NCI-H82 treated with DMSO at 0.1 percent for 48 hours (cell line): Measurements from ENCODE around the gene GAP43.
A peak's percentile ranks its signal among the peaks of the same experiment; 100 is the strongest.

Experiments
- DNase-seq: peaks from one replicate; lab custom pipeline; 2025; ENCODE audit not compliant: unreplicated experiment; lab: John Stamatoyannopoulos, UW

GAP43 gene

DNA sequence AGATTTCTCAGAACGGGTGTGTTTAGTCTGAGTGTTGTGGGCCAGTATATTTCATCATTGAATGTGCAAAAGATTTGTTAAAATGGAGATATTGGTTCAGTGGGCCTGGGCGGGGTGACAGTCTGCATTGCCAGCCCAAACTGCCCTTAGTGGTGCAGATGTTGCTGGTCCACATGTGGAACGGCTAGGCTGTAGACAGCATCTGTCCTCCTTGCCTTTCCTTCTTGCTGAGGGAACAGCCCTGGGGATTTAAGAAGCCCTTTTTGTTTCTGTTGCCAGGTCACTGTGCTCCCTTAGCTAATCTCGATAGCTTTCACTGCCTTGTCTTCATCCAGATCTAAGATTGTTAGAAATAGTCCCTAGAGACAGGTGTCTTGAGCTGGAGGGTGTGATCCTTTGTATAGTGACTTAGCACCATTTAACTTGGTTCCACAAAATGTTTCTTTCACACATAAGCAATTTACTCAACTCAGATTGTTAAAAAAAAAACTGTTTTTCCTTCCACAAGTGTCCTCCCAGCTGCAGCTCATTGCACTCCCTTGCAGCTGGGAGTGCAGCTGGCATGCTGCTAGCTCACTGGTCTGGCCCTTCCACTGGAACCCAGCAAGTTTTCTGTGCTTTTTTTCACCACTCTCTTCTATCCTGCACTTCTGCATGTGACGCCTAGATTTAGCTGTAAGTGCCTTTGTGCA lies 37.5 kb downstream of the GAP43 start:
- DNase-seq = peak; percentile 49

DNA sequence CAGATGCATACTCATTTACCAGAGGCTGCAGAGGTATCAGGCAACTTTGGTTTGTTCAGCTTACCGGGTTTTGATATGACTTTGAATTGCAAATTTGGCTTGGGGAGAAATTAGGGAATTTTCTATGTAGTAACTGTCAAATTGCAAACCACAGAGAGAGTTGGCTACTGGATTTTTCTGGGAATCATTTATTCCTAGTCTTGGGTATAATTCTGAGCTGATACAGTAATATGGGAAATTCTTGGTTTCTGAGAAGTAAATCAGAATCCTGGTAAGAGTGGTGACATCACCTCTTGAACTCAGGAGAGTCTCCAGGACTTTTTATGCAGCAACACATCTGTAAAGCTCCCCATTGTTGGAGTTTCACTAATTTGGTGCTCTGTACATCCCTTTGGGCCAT lies 39.0 kb downstream of the GAP43 start:
- DNase-seq = no peak

DNA sequence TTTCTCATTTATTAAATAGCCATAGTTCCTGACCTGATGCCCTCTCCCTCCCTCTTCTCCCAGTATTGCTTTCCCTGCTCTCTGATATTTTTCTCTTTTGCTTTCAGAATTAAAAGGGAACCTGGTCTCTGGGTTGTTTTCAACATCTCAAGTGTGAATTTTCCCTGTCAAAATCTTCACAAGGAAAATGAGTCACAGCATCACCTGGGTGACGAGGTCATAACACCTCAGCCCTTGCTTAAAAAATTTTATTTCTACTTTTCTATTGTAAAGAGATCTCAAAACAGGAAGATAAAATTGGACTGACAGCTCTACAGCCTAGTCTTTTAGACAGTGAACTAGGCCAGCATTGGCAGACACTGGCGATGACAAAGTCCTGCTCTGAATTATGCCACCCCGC lies 40.1 kb downstream of the GAP43 start:
- DNase-seq = no peak

DNA sequence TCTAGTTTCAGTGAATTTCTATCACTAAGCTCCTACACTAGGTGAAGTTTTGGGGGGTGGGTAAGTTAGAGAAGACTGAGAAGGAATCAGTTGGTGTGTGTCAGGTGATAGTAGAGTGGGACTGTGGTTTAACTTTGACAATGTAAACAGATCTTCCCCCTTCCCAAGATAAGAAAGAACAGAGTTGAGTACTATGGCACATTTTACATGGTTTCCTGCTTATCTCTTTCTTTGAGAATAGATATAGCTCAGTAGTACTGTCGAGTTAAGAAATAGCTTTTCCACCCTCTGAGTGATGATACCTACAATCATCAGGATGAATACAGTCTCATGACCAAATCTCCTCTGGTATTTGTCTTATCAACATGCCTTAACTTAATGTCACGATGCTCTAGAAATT lies 42.8 kb downstream of the GAP43 start:
- no peak for DNase-seq

DNA sequence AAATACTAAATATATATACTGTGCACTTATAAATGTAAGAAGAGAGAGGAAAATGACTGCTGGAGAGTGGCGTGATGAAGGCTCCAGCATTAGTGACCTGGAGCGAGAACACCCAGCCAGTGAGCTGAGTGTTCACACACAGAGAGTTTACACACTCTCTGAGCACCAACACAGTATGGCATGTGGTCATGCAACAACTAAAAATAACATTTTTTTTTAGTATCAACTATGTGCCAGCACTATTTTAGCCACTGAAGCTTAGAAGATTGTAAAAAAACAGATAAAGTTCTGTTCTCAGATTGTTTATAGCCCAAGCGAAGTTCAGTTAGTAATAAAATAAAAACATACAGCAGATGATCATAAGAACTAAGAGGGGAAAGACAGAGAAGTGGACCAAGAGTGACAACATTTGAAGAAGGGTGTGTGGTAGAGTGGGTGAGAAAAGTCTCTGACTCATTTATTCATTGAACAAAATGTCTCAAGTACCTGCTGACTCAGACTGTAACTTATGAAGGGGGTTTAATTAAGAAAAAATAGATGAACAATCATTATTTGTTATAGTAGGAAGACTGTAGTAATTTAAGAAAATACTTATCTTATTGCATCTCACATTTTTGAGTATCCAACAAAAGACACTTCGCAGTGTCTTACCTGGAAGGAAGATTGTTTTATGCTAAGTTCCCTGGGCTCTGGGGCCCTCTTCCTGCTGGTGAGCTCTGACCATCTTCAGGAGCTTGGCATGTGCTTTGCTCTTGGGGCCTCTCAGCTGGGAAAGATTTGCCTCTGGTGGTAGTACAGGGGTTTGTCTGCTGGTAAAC lies 43.8 kb downstream of the GAP43 start:
- DNase-seq = no peak

DNA sequence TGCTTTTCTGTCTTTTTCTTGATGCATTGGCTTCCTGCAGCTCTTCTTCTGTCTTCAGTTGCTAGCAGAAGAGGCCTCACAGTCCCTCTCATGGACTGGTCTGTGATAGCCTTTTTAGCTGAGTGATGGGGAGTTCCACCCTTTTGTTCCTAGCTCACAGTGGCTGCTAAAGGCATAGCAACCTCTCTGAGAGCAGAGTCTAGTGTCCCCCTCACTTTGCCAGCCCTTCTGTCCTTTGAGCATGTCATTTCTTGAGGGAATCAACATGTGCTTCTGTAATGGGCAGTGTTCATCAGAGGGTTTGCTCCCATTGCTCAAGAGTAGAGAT lies 44.4 kb downstream of the GAP43 start:
- no peak for DNase-seq

DNA sequence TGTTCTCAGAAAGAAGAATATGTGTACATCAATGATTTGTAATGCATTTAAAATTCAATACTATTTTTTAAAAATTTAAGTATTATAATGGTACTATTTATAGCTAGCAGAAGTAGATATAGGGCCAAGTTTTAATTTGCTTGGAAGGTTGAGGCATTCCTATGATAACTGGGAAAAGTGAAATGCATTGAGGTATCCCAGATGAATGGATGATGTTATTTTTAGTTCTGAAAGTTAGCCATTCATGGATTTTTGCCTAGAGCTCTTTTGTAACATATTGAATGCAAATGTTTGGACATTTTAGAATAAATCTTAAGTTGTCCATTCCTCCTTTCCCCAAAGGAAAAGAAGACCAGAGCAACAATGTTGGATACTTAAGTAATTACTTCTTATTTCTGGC lies 47.6 kb downstream of the GAP43 start:
- DNase-seq = no peak

DNA sequence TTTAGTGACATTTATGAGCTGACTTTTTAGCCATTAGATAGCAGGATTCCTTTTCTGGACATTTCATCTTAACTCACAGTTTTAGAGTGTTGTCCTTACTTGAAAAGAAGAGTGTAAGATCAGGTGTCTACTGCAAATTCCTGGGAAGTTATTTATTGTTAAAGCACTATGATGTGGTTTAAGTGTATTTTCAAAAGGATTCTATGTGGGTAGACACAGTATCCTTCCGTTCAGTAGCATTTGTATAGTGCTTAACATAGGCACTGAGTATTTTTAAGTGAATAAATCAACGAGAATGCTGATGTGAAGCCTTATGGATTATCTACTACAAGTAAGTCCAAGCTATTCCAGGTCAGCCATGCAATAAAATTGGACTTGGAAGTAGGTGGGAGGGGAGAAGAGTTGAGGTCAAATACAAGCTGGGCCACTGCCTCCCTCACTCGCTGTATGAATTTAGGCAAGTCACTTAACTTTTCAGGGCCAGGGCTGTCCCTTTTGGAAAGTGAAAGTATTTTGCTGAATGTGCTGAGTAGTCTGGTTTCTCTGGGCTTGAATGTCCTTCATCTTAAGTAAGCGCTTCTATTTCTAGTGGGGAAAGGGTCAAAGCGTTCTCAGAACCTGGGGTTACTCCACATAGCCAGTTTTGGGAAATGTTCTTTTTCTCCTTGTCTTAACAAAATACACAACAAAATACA lies 48.6 kb downstream of the GAP43 start:
- DNase-seq = no peak

DNA sequence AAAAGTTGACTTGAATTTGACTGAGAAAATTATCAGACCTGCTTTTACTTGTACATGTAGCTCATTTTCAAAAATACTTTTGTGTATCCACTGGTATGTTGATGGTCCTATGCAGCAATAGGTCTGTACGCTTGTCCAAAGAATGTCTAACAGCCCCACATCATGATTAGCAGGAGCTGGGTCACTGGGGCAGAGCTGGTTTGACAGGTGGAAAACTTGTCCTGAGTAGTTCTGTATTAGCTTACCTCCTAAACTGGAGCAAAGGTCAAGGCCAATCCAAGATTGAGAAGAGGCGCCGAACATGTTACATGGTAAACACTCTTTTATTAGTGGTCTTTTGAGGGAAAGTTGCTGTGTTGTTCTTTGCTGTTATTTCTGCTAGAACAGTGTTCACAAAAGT lies 50.6 kb downstream of the GAP43 start:
- no peak for DNase-seq

DNA sequence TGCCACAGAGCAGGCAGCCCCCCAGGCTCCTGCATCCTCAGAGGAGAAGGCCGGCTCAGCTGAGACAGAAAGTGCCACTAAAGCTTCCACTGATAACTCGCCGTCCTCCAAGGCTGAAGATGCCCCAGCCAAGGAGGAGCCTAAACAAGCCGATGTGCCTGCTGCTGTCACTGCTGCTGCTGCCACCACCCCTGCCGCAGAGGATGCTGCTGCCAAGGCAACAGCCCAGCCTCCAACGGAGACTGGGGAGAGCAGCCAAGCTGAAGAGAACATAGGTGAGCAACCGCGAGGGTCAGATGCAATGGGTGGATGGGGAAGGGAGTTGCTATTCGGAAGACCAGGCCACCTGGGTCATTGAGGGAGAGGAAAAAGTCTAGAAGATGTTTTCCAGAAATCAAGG lies 53.0 kb downstream of the GAP43 start:
- DNase-seq = no peak

DNA sequence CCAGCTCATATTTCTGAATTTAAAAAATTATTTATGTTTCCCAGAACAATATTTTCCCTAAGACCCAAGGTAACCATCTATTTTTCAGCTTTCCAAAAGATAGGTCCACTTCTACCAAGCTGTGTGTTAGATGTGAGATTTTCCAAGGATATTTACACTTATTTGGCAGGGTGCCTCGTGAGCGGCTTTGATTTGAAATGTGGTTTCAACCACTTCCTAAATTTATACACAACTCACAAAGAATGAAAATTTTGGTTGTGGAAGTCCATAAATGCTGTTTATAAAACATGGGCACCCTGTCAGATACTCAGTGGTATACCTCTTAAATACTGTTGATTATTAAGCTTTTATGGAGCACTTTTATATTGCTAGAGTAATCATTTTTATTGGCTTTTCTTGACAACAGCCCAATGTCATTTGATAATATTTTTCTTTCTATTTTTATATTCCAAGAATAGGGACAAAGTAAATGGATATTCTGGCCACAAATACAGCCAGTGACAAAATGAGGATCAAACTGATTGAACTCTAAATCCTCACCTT lies 57.6 kb downstream of the GAP43 start:
- DNase-seq = no peak

DNA sequence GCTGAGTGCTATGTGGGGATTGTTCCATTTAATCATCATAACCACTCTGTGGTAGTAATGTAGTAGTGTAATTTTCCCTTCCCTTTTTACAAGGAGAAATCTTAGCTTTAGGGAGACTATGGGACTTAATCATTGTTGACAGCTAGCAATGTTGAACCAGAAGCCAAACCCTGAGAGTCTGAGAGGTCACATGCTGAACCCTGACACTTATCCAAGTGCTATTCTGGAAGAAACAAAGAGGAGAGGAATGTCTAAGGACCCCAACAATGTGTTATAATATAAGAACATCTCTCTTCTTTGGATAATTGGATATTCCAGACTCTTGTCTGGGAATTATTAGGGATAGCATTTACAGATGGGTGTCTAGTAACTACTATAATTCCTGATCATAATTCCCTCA lies 58.4 kb downstream of the GAP43 start:
- no peak for DNase-seq

DNA sequence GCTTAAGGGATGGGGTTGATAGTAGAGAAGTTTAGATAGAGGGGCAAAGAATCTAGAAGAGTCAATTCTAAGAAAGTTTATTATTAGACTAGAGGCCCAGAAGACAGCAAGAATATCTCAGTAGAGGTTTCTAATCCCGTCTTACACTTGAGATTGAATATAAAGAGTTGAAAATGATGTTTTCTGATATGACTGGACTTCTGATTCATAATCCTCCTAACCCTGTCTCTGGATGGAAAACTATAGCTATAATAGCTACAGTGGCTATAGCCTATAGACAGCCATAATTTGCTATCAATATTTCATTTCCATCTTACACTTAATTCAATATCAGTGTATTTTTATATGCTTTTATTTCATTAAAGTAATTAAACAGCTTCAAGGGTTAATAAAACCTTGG lies 60.0 kb downstream of the GAP43 start:
- no peak for DNase-seq

DNA sequence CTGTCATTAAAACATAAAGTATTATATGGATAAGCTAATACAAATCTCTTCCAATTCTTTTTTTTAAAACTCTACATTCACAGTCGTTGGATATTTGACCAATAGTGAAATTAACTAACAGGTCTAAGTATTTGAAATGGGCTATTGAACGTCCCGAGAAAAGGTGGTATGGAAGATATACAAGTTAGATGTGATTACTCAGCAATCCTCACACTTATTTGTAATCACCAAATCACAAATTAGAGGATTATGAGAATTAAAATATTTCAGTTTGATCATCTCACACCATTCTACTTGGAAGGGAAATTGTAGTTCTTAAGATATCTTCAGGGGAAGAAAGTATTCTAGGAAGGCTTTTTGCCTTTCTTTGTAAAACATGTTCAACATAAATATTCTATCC lies 60.5 kb downstream of the GAP43 start:
- no peak for DNase-seq

DNA sequence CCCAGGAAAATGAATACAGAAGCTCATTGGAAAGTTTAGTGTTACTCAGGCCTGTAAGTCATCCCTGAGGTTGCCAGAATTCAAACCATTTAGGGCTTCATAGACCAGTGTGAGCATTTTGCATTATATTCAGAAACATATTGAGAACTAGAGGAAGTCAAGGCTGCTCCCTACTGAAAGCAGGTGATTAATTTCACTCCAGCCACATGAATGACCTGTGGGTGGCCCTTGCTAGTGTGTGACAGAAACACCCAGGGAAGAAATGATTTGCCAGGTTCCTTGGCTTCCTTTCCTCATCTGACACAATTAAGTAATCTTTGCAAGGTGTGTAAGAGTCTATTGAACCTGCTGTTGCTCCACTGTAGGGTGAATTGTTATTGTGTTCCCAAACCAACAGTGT lies 61.8 kb downstream of the GAP43 start:
- DNase-seq = no peak

DNA sequence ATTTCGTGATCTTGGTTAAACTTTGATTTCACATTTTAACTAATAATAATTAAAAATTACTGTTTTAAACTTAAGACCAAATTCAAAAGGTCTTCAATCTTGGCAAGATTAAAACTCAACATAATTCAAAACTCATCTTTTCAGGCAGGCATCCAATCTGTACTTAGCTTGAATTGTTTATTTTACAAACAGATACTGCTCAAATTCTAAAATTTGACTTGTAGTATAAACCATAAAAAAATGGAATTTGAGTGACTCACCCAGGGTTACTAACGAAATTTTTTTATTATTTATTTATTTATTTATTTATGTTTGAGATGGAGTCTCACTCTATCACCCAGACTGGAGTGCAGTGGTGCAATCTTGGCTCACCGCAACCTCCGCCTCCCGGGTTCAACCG lies 64.4 kb downstream of the GAP43 start:
- DNase-seq = no peak

DNA sequence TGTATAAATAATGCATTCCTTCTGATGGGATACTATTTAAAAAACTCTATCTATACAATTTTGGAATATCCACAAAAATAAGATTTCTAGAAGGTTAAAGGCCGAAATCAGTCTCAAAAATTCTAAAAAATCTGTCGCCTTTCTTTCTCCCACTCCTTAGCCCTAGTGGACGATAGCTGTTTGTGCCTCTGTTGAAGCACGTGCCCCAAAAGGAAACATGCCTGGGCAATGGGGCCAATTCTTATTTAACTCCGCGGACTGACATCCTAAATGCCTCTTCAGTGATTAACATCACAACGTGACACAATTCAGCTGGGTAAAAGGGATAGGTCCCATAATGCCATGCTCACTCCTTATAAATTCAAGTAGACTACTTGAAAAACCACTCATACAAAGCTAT lies 65.1 kb downstream of the GAP43 start:
- no peak for DNase-seq

DNA sequence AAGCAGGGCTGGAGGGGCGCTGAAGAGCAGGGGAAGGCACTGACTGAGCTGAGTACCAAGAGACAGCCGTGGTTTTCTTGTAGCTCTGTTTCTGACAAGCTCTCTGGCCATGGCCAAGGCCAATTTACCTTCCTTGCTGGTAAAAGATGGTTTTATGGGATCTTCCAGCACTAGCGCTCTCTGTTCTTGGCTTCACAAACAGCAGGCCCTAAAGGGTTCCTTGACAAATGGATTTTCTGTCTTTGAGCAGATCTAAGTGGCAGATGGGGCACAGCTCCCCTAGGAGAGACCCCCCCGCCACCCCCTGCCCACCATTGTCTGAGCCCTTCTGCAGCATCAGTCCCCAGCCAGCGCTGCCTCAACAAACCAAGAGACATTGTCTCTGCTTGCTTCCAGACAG lies 66.6 kb downstream of the GAP43 start:
- DNase-seq = no peak

DNA sequence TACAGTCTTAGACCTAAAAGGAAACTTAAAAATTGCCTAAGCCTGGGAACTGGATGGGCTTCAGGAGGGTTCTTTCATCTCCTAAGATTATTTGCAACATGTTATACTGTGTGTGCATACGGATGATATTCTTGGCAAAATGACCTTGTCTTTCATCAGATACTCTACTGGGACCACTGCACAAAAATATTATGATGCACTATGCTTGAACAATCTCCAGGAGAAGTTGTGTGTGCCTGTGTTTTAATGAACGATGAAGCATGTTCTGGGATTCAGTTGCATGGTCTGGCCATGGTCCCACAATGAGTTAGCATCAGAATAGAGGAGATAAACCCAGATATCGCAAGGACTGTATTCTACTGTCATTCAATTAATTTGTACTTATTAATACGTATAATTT lies 68.7 kb downstream of the GAP43 start:
- no peak for DNase-seq

DNA sequence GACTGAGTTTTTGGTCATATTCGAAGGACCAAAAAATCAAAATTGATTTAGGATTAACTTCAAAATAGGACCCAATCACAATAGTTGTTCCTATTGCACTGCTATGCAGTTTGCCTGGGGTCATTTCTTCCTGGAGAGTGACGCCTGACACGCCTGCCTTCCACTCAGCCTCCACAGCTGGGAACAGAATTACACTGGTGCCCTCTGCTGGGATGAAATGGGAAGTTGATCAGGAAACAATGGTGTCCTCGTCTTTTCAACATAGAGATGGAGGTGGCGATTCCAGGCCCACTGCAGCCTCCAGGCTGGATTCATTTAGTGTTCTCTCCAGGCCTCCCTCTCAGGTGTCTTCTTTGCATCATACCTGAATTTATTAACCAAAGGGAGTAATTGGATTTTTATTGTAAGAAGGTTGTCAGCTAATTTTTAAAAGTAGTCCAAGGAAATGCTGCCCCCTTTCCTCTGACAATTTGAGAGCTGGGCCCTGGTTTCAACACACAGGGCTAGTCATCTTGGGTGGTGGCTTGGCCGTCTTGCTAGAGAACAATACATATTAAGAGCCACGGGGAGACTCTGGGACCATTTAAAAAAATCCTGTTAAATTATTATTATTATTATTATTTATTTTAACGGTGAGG lies 69.7 kb downstream of the GAP43 start:
- peak; percentile 87 for DNase-seq

DNA sequence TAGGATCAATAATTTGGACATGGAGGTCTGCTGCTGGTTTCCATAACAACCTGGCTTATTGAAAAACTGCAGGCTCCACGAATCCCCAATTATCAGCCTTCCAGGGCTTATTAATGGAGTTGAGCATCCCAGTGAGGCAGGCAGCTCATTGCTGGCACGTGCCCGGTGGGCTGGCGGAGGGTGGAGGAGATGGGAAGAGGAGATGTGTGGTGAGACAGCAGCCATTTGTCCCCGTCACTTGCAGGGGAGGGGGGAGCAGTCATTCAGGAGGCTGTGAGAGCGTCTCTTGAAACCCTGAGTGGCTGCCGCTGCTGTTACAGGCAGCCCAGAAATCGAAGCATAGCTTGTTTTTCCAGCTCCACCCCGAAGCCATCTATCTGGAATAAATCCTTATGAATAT lies 70.6 kb downstream of the GAP43 start:
- no peak for DNase-seq

DNA sequence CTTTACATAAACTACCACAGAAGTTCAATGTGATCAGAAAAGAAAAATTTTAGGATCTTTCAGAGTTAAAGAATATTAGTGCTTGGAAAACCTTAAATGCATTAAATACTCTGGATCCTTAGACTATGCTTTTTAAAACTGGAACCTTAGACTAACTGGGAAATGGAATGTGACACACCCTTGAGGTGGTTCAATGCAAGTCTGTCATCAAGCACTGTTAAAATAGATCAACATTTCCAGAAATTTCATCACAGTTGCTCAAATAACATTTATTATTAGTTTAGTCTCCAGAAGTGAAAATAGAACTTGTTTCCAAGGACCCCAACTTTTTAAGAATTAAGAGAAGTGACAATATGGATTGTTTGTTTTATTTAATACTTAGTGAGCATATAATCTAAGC lies 71.8 kb downstream of the GAP43 start:
- DNase-seq = no peak
